Activated naive CD8-positive, alpha-beta T cell treated with anti-CD3 and anti-CD28 coated beads, Interleukin-2, amount 50 U/mL, for 16 hours (primary cell): Measurements from ENCODE around the gene TMEM130.

Source experiments
- DNase-seq: peaks from one replicate; pipeline ENCODE4 v3.0.0-alpha.2; 2020; ENCODE audit warnings: low read depth, low spot score

TMEM130 gene

DNA sequence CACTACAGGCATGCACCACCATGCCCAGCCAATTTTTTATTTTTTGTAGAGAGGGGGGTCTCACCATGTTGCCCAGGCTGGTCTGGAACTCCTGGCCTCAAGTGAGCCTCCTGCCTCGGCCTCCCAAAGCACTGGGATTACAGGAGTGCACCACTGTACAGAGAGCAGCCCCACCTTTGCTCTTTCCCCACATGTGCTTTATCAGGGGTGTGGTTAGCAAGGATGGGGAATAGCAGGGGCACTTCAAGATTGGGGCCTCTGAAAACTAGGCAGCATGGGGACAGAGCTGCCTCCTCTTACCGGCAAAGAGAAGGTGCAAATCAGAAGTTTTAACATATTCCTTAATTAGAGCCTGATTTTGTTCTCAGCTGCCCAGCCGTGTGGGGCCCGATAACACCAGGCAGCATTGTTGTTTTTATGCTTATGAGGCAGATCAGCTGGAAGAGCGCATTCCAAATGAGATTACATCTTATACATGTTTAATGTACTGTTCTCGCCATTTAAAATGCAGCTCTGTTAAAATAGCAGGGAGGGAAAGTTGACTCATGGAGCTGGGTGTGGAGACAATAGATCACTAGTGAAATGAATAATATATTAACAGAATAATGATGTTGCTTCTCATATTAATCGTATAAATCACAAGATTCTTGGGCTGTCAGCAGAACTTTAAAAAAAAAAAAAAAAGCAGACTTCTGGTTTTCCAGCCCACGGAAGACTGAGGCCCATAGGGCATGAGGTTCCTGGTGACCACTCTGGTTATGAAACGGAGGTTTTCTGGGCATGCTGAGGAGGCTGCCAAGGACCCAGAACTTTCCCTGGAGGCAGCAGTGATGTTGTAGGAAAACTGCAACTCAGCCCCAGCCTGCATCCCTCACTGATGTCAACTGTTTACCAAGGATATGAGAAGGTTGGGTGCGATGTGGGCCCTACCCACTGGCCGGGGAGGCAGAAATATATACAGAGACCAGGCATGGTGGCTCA, 62.5 kb downstream of the TMEM130 start:
- no peak for DNase-seq

DNA sequence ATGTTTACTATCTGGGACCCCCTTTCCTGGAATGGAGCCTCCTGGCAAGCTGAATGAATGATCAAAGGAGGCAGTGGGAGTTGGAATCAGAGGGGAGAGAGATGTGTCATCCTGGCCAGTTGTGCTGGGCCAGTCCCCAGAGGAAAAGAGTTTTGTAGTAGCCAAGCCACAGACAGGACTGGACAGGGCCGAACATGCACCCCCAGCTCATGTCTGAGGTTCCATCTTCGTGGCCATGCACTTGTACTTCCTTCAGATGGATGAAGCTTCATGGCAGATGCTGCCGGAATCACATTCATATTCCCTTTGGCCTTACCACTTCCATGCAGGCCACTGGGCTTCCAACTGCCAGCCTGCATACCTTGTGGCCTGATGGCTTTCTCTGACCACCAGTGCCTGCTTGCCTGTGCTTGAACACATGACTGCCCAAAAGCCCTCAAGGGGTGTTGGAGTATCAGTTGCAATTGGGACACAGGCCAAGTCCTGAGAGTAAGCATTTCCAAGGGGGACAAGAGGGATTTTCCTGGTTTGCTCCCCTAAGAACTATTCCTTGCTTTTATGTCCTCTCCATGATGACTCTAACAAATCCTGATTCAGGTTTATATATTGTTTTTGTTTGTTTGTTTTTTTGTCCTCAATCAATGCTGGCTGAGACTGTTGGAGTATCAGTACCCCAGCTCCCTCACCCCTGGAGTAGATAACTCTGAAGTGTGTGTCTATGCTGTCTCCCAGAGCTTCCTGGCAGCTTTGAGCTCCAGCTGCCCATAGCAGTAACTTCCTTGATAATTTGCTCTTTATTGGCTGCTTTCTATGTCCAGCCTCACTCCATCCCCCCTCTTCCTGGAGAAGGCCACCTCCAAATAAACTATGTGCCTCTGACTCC, 63.6 kb downstream of the TMEM130 start:
- no peak for DNase-seq

DNA sequence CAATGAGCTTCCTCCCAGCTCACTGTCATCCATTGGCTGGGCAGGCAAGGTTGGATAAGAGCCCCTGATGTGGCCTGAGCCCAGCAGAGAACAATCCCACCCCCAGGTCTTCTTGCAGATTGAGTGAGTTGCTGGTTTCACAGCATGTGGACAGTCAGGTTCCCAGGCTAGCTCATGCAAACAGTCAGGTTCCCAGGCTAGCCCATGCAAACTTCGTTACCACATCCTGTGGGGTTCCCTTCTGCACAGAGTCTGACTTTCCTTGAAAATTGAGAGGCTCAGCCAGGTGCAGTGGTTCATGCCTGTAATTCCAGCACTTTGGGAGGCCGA, 67.1 kb downstream of the TMEM130 start:
- DNase-seq: no peak

DNA sequence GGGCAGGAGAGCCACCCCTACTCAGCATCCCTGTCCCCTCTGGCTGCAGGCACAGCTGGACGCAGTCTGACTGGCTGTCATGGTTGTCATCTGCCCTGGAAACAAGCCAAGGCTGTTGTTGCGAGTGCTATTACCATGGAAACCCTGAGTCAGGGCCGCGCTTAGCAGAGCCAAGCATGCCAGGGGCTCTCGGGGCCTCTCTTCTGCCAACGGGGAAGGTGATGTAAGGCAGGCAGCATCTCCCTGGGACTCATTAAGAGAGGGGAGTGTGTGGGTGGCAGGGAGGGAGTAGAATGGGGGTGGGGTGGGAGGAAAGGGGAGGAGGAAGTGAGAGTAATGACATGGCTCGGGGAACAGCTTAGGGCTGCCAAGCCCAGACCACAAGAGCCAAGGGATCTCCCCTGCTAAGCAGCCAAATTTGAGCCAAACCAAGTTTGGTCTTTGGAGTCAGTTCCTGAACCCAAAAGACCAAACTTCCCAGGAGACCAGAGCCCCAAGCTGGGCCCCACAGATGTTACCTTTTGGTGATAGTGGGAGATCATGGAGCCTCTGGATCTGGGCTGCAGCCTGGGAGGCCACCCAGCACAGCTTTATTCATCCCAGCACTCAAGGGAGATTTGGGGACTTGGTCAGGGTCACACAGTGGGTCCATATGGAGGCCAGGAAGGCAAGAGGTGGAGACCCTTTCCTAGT, 67.6 kb downstream of the TMEM130 start:
- no peak for DNase-seq

DNA sequence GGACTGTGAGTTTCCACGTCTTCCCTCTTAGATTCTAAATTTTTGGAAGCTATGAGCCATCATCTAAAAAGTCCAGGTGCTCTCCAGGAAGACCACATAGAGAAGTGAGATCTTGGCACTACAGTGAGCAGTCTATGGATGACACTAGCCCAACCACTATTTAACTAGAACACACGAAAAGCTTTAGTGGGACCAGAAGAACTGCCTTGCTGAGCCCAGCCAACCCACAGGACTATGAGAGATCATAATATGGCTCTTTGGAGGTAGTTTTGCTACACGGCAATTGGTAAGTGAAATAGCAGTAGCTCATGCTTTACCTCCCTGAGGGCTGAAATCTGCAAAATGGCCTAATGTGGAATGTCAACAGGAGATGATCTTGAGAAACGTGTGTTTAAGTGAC, 68.8 kb downstream of the TMEM130 start:
- no peak for DNase-seq

DNA sequence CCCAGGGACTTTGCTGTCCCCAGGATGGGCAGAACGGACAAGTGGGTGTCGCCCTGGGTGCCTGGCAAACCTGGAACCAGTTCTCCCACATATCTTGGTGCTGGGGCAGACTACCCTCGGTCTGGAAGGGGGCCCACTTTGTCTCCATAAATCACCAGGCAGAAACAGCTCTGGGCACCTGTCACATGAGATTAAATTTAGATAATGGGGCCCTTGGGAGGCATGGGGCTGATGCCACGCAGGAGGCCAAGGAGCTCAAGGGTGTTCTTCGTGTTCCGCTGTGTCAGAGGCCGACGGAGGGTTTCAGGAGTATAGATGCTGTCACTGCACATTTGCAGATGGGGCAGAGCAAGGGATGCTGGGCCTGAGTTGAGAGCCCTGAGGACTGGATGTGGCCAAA, 72.7 kb downstream of the TMEM130 start:
- no peak for DNase-seq
